Measurements from ENCODE around the gene LRRC73. TPM values are rescaled to one million over a fixed set of nuclear protein-coding genes. Genes with fewer than 3 reads are reported as not detected.
"Not testable (repeated sequence)": the region's sequence is repeated elsewhere in the genome, so short reads cannot be mapped to it uniquely, and the experiment has no call there.

Gene LRRC73
- total RNA-seq, 4 donors from 2014 or later = 1.2 to 1.5 TPM; not detected in 2

GRCh38 chr6:43468748-43469681 lies 41.1 kb downstream of the LRRC73 start:
- TF ChIP-seq POLR2A (IDR thresholded peaks at IDR 0.05) = no peak
- no peak for TF ChIP-seq CTCF (IDR thresholded peaks at IDR 0.05)
- H3K27me3 ChIP-seq = no peaks in the 10 kb centered on the region
- H3K4me3 ChIP-seq = no peak overlapping the region
- no peaks in the 10 kb centered on the region for H3K4me1 ChIP-seq
- H3K9me3 ChIP-seq = no peaks in the 10 kb centered on the region
- intact Hi-C loops (cut with DNase I; ENCODE audit: low total_unique reads) = no loop called here
- H3K27ac ChIP-seq = no peak overlapping the region
- DNase-seq = no peak
- H3K36me3 ChIP-seq = no peaks in the 10 kb centered on the region

GRCh38 chr6:43468240-43468639 lies 41.9 kb downstream of the LRRC73 start:
- TF ChIP-seq CTCF (IDR thresholded peaks at IDR 0.05) (no peak), POLR2A (IDR thresholded peaks at IDR 0.05) (no peak)
- Histone ChIP-seq H3K9me3 (no peaks in the 10 kb centered on the region), H3K27ac (no peak overlapping the region), H3K4me1 (no peaks in the 10 kb centered on the region), H3K4me3 (no peak overlapping the region), H3K36me3 (no peaks in the 10 kb centered on the region), H3K27me3 (no peaks in the 10 kb centered on the region)
- intact Hi-C loops (cut with DNase I; ENCODE audit: low total_unique reads) = no loop called here
- DNase-seq = no peak

- Histone ChIP-seq H3K4me1 (no peaks in the 10 kb centered on the region), H3K27me3 (no peaks in the 10 kb centered on the region), H3K36me3 (no peaks in the 10 kb centered on the region), H3K9me3 (no peaks in the 10 kb centered on the region), H3K4me3 (no peak overlapping the region), H3K27ac (no peak overlapping the region)
- TF ChIP-seq CTCF (IDR thresholded peaks at IDR 0.05) = no peak
- TF ChIP-seq POLR2A (IDR thresholded peaks at IDR 0.05) = no peak
- intact Hi-C loops (cut with DNase I; ENCODE audit: low total_unique reads) = no loop called here
- no peak for DNase-seq
These were observed 42.4 kb downstream of the LRRC73 start for GRCh38 chr6:43467752-43468151.

GRCh38 chr6:43467265-43467664 lies 42.9 kb downstream of the LRRC73 start:
- H3K4me1 ChIP-seq; intact Hi-C loops (cut with DNase I; ENCODE audit: low total_unique reads); H3K27ac ChIP-seq; H3K27me3 ChIP-seq; H3K4me3 ChIP-seq; H3K36me3 ChIP-seq; H3K9me3 ChIP-seq; DNase-seq: not testable (repeated sequence)

GRCh38 chr6:43465948-43466347 lies 44.2 kb downstream of the LRRC73 start:
- H3K9me3 ChIP-seq = no peaks in the 10 kb centered on the region
- no peaks in the 10 kb centered on the region for H3K4me1 ChIP-seq
- intact Hi-C loops (cut with DNase I; ENCODE audit: low total_unique reads) = no loop called here
- H3K27me3 ChIP-seq = no peaks in the 10 kb centered on the region
- DNase-seq = no peak
- H3K4me3 ChIP-seq = no peak overlapping the region
- TF ChIP-seq CTCF (IDR thresholded peaks at IDR 0.05) (no peak), POLR2A (IDR thresholded peaks at IDR 0.05) (no peak)
- no peak overlapping the region for H3K27ac ChIP-seq
- H3K36me3 ChIP-seq = no peaks in the 10 kb centered on the region

Measured in uterus (tissue), 4 donors.